H9 (cell line): ENCODE data around the gene YIPF4. TPM values are rescaled to one million over a fixed set of nuclear protein-coding genes. Genes with fewer than 3 reads are reported as not detected.

ENCODE experiments used
- DNase-seq: peaks from one replicate; pipeline ENCODE4 v3.0.0-alpha.2; 2017
- H2AFZ ChIP-seq: one replicate; pipeline ENCODE4 v1.6.1; 2013; ENCODE audit warnings: mild to moderate bottlenecking, low read length, control low read depth, moderate library complexity
- H2AK5ac ChIP-seq: 2 replicates; pipeline ENCODE4 v1.6.1; 2013; ENCODE audit warnings: low read length, control low read depth, mixed read lengths; ENCODE audit not compliant: insufficient read length
- H2BK120ac ChIP-seq: one replicate; pipeline ENCODE4 v1.6.1; 2013; ENCODE audit warnings: low read depth, mild to moderate bottlenecking, low read length, control low read depth, inconsistent platforms; ENCODE audit not compliant: poor library complexity, severe bottlenecking
- H2BK12ac ChIP-seq: 2 replicates; pipeline ENCODE4 v1.6.1; 2013; ENCODE audit warnings: low read length, control low read depth, mixed read lengths, low read depth; ENCODE audit not compliant: insufficient read length
- H2BK15ac ChIP-seq: 2 replicates; pipeline ENCODE4 v1.6.1; 2013; ENCODE audit warnings: low read depth, low read length, control low read depth
- H2BK20ac ChIP-seq: one replicate; pipeline ENCODE4 v1.6.1; 2013; ENCODE audit warnings: low read depth, mild to moderate bottlenecking, low read length, control low read depth, inconsistent platforms; ENCODE audit not compliant: poor library complexity, severe bottlenecking
- H2BK5ac ChIP-seq: 2 replicates; pipeline ENCODE4 v1.6.1; 2013; ENCODE audit warnings: low read length, control low read depth, mixed read lengths; ENCODE audit not compliant: insufficient read length
- H3K14ac ChIP-seq: 2 replicates; pipeline ENCODE4 v1.6.1; 2013; ENCODE audit warnings: low read length, control low read depth; ENCODE audit not compliant: insufficient read depth
- H3K18ac ChIP-seq: 2 replicates; pipeline ENCODE4 v1.6.1; 2013; ENCODE audit warnings: low read depth, mild to moderate bottlenecking, mixed read lengths, low read length, control low read depth; ENCODE audit not compliant: insufficient read length
- H3K23ac ChIP-seq: 2 replicates; pipeline ENCODE4 v1.6.1; 2013; ENCODE audit warnings: low read length, control low read depth, mixed read lengths, low read depth; ENCODE audit not compliant: insufficient read length
- H3K23me2 ChIP-seq: 2 replicates; pipeline ENCODE4 v1.6.1; 2013; ENCODE audit warnings: low read depth, mild to moderate bottlenecking, mixed read lengths, low read length, control low read depth; ENCODE audit not compliant: insufficient read length, poor library complexity, severe bottlenecking
- H3K27ac ChIP-seq: 2 replicates; pipeline ENCODE4 v1.5.1; 2013; ENCODE audit warnings: low read length, control low read depth, mixed read lengths, low read depth; ENCODE audit not compliant: insufficient read length
- H3K27me3 ChIP-seq: 2 replicates; pipeline ENCODE4 v1.6.1; 2013; ENCODE audit warnings: low read length, control low read depth, inconsistent platforms; ENCODE audit not compliant: insufficient read depth
- H3K4ac ChIP-seq: 2 replicates; pipeline ENCODE4 v1.6.1; 2013; ENCODE audit warnings: low read depth, mild to moderate bottlenecking, control low read depth, inconsistent platforms, low read length, moderate library complexity
- H3K4me1 ChIP-seq: 2 replicates; pipeline ENCODE4 v1.6.1; 2013; ENCODE audit warnings: low read length, control low read depth, inconsistent platforms; ENCODE audit not compliant: insufficient read depth
- H3K4me2 ChIP-seq: 2 replicates; pipeline ENCODE4 v1.6.1; 2013; ENCODE audit warnings: low read length, control low read depth, mixed read lengths; ENCODE audit not compliant: insufficient read length, insufficient read depth
- H3K56ac ChIP-seq: 2 replicates; pipeline ENCODE4 v1.6.1; 2013; ENCODE audit warnings: low read depth, mild to moderate bottlenecking, mixed read lengths, low read length, control low read depth; ENCODE audit not compliant: insufficient read length
- H3K79me1 ChIP-seq: 2 replicates; pipeline ENCODE4 v1.6.1; 2013; ENCODE audit warnings: low read depth, mild to moderate bottlenecking, moderate library complexity, low read length, control low read depth, inconsistent platforms; ENCODE audit not compliant: insufficient read depth, poor library complexity, severe bottlenecking
- H3K79me2 ChIP-seq: 2 replicates; pipeline ENCODE4 v1.6.1; 2013; ENCODE audit warnings: low read length, control low read depth, inconsistent platforms; ENCODE audit not compliant: insufficient read depth
- H3K9ac ChIP-seq: 2 replicates; pipeline ENCODE4 v1.6.1; 2013; ENCODE audit warnings: low read length, control low read depth, mixed read lengths; ENCODE audit not compliant: insufficient read length; ENCODE audit errors: extremely low read depth
- H3K9me3 ChIP-seq: one replicate; pipeline ENCODE4 v1.6.1; 2013; ENCODE audit warnings: low read depth, low read length, inconsistent platforms; ENCODE audit not compliant: control insufficient read depth
- H3T11ph ChIP-seq: one replicate; pipeline ENCODE4 v1.6.1; 2013; ENCODE audit warnings: mild to moderate bottlenecking, low read length, control low read depth, inconsistent platforms
- H4K20me1 ChIP-seq: one replicate; pipeline ENCODE4 v1.6.1; 2013; ENCODE audit not compliant: control insufficient read depth, insufficient read length, insufficient read depth
- H4K5ac ChIP-seq: 2 replicates; pipeline ENCODE4 v1.6.1; 2013; ENCODE audit warnings: low read depth, mild to moderate bottlenecking, mixed read lengths, low read length, control low read depth; ENCODE audit not compliant: insufficient read length
- H4K8ac ChIP-seq: replicated peaks from 2 replicates; pipeline ENCODE4 v1.6.1; 2013; ENCODE audit warnings: low read length, control low read depth, mixed read lengths, low read depth; ENCODE audit not compliant: insufficient read length
- H4K91ac ChIP-seq: 2 replicates; pipeline ENCODE4 v1.6.1; 2013; ENCODE audit warnings: low read depth, mild to moderate bottlenecking, moderate library complexity, mixed read lengths, low read length, control low read depth; ENCODE audit not compliant: insufficient read length
- H3K27ac Mint-ChIP-seq, 3 experiments: 2 replicates in 2 of 3; 3 replicates in 1 of 3; pipeline ENCODE4 v1.8.0; 2020 to 2021; ENCODE audit warnings: mixed read lengths in 3 of 3, mild to moderate bottlenecking in 1 of 3, moderate library complexity in 1 of 3
- H3K27me3 Mint-ChIP-seq: 2 replicates; pipeline ENCODE4 v1.8.0; 2021; ENCODE audit warnings: low read depth, mild to moderate bottlenecking, moderate library complexity, mixed read lengths
- H3K36me3 Mint-ChIP-seq, 3 experiments: 2 replicates in 2 of 3; 3 replicates in 1 of 3; pipeline ENCODE4 v1.8.0; 2020 to 2021; ENCODE audit warnings: low read depth in 3 of 3, mixed read lengths in 3 of 3; ENCODE audit not compliant: insufficient read depth in 1 of 3
- H3K4me1 Mint-ChIP-seq, 2 experiments: 2 replicates each; pipeline ENCODE4 v1.8.0; 2020; ENCODE audit warnings: mixed read lengths in 2 of 2
- H3K4me3 Mint-ChIP-seq, 2 experiments: 2 replicates in 1 of 2; 3 replicates in 1 of 2; pipeline ENCODE4 v1.8.0; 2020 to 2021; ENCODE audit warnings: mild to moderate bottlenecking in 2 of 2, mixed read lengths in 2 of 2, moderate library complexity in 1 of 2
- H3K9me3 Mint-ChIP-seq, 2 experiments: 2 replicates in 1 of 2; 3 replicates in 1 of 2; pipeline ENCODE4 v1.8.0; 2020; ENCODE audit warnings: mild to moderate bottlenecking in 2 of 2, mixed read lengths in 2 of 2, moderate library complexity in 1 of 2
- WGBS: extraction: QIAGEN DNeasy Blood & Tissue Kit; methylation state at CpG from one replicate; pipeline ENCODE4 v1.1.7; 2013; ENCODE audit warnings: missing lambda C conversion rate, low lambda C conversion rate, mixed read lengths; ENCODE audit not compliant: insufficient read length; ENCODE audit errors: extremely low coverage; 5-methylcytosine and 5-hydroxymethylcytosine counted together
- total RNA-seq: library from RNA; stranded (reverse); gene quantifications from 2 replicates; pipeline ENCODE4 v1.2.1, GENCODE V29; 2021
- TF ChIP-seq, protein P1 (sequence below): fragments of 200-600 bp; sonication (generic); conservative IDR thresholded peaks from 3 replicates; pipeline ENCODE4 v1.8.0; 2021; ENCODE audit warnings: antibody characterized with exemption, mild to moderate bottlenecking

Gene YIPF4
- total RNA-seq, 1 experiment from 2014 or later, result 26.2 TPM

DNA sequence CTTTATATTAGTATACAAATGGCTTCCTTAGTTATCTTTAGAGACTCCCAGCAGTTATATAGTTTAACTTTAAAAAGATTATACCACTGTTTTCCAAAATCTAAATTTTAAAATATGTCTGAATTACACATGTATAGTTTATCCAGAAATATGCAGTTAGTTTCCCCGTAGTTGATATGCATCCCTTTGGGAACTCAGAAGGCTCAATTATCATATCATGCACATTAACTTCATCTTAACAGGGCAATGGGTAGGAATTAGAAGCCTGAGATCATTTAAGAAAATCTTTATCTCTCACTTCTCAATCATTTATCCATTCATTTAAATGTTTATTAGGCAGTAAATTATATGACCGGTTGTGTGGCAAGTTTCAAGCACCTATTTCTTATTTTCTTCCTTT lies 40.2 kb upstream of the YIPF4 start:
- Histone ChIP-seq H4K20me1 (no peaks in the 10 kb centered on the region), H3K4me2 (no peak overlapping the region), H3K56ac (no peak overlapping the region), H2BK5ac (no peak overlapping the region), H2AFZ (no peak overlapping the region), H3K4ac (no peak overlapping the region), H3K14ac (no peak overlapping the region), H2BK12ac (no peak overlapping the region), H3K27me3 (no peaks in the 10 kb centered on the region), H3K79me2 (no peaks in the 10 kb centered on the region), H2BK20ac (no peak overlapping the region), H3K27ac (no peak overlapping the region), H4K5ac (no peak overlapping the region), H3K23me2 (no peaks in the 10 kb centered on the region), H4K8ac (no peak overlapping the region), H2BK120ac (no peak overlapping the region), H2BK15ac (no peak overlapping the region), H3K9ac (no peak overlapping the region), H3K18ac (no peak overlapping the region), H3K9me3 (no peaks in the 10 kb centered on the region), H3K23ac (no peak overlapping the region), H2AK5ac (no peak overlapping the region), H4K91ac (no peak overlapping the region), H3T11ph (no peak overlapping the region), H3K79me1 (no peaks in the 10 kb centered on the region), H3K4me1 (no peaks in the 10 kb centered on the region)
- Mint-ChIP-seq H3K4me3 (no peak overlapping the region), H3K4me1 (peaks cover 0 to 6% of the 10 kb centered on the region in 2 experiments; a peak in 1 of 4 replicates), H3K27me3 (no peaks in the 10 kb centered on the region), H3K27ac (no peak overlapping the region), H3K9me3 (no peaks in the 10 kb centered on the region), H3K36me3 (peaks cover 0 to 5% (median 0%) of the 10 kb centered on the region in 3 experiments; a peak in 2 of 7 replicates)
- no peak for DNase-seq
- TF ChIP-seq, protein P1, sequence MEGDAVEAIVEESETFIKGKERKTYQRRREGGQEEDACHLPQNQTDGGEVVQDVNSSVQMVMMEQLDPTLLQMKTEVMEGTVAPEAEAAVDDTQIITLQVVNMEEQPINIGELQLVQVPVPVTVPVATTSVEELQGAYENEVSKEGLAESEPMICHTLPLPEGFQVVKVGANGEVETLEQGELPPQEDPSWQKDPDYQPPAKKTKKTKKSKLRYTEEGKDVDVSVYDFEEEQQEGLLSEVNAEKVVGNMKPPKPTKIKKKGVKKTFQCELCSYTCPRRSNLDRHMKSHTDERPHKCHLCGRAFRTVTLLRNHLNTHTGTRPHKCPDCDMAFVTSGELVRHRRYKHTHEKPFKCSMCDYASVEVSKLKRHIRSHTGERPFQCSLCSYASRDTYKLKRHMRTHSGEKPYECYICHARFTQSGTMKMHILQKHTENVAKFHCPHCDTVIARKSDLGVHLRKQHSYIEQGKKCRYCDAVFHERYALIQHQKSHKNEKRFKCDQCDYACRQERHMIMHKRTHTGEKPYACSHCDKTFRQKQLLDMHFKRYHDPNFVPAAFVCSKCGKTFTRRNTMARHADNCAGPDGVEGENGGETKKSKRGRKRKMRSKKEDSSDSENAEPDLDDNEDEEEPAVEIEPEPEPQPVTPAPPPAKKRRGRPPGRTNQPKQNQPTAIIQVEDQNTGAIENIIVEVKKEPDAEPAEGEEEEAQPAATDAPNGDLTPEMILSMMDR, result no peak
- no CpG with 5 or more reads among the region's 2 CpGs for WGBS
